ENCODE results near the gene SERPINC1.

DNA sequence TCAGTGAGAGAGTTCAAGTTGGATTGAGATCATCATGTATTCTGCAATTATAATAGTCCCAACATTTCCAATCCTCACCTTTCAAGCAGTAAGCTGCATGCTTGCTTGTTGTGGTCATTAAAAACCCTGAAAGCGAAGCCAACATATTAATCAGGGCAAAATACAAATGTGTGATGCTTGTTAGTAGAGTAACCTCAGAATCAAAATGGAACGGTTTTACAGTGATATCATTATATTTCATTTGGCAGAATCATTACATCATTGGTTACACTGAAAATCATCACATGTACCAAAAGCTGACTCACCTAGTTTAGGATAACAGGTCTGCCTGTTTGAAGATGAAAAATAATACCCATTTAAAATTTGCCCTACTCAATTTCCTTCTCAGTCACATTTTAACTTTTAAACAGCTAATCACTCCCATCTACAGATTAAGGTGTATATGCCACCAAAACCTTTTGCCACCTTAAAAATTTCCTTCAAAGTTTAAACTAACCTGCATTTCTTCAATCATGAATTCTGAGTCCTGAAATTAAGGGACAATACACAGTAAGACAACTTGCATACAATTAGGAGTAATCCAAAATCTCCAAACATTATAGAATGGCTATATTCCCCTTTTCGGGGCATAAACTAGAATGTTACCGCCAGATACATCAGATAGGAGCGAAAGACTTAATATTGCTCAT is 52.8 kb downstream of the SERPINC1 start:
- TF ChIP-seq, protein P1, sequence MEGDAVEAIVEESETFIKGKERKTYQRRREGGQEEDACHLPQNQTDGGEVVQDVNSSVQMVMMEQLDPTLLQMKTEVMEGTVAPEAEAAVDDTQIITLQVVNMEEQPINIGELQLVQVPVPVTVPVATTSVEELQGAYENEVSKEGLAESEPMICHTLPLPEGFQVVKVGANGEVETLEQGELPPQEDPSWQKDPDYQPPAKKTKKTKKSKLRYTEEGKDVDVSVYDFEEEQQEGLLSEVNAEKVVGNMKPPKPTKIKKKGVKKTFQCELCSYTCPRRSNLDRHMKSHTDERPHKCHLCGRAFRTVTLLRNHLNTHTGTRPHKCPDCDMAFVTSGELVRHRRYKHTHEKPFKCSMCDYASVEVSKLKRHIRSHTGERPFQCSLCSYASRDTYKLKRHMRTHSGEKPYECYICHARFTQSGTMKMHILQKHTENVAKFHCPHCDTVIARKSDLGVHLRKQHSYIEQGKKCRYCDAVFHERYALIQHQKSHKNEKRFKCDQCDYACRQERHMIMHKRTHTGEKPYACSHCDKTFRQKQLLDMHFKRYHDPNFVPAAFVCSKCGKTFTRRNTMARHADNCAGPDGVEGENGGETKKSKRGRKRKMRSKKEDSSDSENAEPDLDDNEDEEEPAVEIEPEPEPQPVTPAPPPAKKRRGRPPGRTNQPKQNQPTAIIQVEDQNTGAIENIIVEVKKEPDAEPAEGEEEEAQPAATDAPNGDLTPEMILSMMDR (IDR thresholded peaks at IDR 0.05; ENCODE audit: insufficient read depth, low read depth, low read length) = no peak
- no peak for TF ChIP-seq EZH2 (IDR thresholded peaks at IDR 0.05; ENCODE audit: insufficient read depth, low read length)
